HG03342 (cell line): ENCODE results near the gene CDH8.

ENCODE experiments used
- ATAC-seq: cut with Tn5 transposase; IDR thresholded peaks from one replicate; pipeline ENCODE4 v1.9.1; 2021; ENCODE audit warnings: mild to moderate bottlenecking, moderate library complexity; ENCODE audit not compliant: unreplicated experiment

The CDH8 gene

GRCh38 chr16:62036101-62036801 lies at the start of gene CDH8:
Gene CDH8 (minus strand): TSS chr16:62036438. CDS start chr16:62021403, 15,035 bp downstream.
- ATAC-seq, result no peak

DNA sequence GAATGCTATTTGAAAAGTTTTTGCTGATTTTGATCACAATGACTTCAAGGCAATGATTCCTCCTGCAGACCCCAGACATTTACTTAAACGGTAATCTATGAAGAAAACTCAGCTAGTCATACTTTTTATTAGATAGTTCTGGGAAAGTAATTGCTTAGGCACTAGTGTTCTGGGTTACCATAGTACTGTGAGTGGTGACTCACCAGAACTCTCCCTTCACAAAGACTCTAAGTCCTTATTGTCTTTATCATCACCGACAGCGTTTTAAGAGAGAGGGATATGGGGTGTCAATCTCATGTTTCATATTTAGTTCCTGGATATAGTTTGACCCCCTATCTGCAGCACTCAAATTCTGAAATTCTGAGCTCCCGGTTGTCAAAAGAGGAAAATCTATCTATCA lies 43.0 kb upstream of the CDH8 start:
- ATAC-seq, result no peak

DNA sequence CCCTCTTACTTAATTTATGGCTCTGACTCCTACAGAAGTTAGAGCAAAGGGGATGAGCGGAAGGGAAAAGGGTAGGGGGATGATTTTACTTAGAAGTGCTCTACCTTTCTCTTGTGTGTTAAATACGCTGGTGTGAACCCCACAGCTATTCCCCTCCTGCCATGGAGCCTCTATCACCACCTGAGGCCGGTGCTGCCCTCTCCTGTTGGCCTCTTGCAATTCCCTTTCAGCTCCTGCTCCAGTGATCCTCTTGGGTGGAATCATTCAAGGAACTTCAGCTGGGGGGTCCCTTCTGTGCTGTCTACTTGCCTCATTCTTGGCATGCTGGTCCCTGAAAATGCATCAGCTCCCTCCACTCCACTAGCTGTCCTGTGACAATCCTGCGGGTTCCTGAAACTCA lies 41.8 kb upstream of the CDH8 start:
- no peak for ATAC-seq

GRCh38 chr16:62076886-62077285 lies 40.6 kb upstream of the CDH8 start:
- ATAC-seq, result no peak

DNA sequence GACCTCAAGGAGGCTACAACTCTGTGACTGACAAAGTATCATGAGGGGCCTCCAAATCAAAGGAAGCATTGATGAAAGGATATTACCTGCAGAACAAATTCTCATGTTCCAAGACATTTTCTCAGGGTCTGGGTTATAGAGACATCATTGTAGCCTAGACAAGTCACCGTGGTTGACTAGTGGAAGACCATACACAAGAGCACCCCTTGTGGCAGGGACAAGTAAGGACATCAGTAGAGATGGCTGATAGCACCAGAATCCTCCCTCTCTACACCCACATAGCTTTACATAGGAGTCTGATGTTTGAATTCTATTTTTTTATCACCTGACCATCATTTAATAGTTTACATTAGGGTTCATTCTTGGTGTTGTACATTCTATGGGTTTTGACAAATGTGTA lies 32.5 kb upstream of the CDH8 start:
- peak; percentile 62 for ATAC-seq

GRCh38 chr16:62067981-62068380 lies 31.7 kb upstream of the CDH8 start:
- ATAC-seq, result no peak

DNA sequence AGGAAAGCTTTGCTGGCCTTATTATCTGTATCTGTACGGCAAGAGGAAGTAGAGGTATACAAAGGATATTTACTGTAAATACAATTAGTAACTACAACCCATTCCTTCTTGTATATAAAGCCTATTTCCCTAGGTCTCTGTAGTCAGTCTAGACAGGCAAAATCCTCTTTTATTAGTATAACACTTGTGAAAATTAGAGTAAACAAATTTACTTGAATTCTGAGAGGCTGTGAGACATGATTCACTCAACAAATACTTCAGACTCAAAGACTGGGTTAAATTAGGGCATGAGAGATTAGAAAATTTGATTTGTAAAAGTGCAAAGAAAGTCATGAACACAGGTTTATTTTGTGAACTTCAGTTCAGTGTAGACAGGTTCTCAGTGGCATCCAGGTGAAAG lies 30.9 kb upstream of the CDH8 start:
- ATAC-seq, result no peak

- no peak for ATAC-seq
Measured at GRCh38 chr16:62066747-62067146, 30.5 kb upstream of the CDH8 start.

GRCh38 chr16:62064173-62064572 lies 27.9 kb upstream of the CDH8 start:
- no peak for ATAC-seq

GRCh38 chr16:62060089-62060488 lies 23.9 kb upstream of the CDH8 start:
- no peak for ATAC-seq

GRCh38 chr16:62059527-62059926 lies 23.3 kb upstream of the CDH8 start:
- ATAC-seq, result no peak

GRCh38 chr16:62058412-62058811 lies 22.2 kb upstream of the CDH8 start:
- ATAC-seq, result no peak

- no peak for ATAC-seq
Measured at GRCh38 chr16:62051942-62052341, 15.7 kb upstream of the CDH8 start.

DNA sequence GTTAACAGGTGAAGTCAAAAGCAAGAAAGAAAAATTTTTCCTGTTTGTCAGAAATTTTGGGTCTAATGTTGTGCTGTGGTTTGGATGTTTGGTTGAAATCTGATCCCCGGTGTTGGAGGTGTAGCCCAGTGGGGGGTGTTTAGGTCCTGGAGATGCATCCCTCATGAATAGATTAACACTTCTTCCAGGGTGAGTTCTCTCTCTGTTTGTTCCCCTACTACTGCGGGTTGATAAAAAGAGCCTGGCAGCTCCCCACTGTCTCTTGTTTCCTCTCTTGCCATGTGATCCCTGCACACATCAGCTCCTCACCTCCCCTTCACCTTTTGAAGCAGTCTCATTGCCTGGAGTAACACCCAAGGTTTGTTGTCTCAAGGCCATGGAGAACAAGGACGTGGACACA lies 14.6 kb upstream of the CDH8 start:
- ATAC-seq, result no peak

GRCh38 chr16:62046801-62047200 lies 10.6 kb upstream of the CDH8 start:
- no peak for ATAC-seq

- no peak for ATAC-seq
Measured at GRCh38 chr16:62041401-62041800, 5.2 kb upstream of the CDH8 start.

DNA sequence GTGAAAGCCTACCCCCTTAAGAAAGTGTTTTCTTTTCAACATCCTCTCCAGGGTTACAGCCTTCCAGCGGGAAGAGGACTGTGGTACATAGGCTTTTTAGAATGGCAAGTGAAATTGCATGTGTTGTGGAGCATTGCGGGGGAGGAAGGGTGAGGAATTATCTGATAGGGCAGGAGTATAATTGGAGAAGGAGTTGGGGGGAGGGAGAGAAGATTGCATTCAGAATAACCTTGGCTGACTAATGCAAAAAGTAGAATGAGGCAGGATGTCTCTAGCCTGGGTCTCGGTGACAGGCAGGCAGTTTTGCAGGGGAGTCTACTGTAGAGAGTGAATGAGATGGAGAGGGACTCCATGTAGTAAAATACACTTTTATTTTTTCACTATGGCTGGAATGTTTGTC lies 2.4 kb upstream of the CDH8 start:
- ATAC-seq, result no peak

DNA sequence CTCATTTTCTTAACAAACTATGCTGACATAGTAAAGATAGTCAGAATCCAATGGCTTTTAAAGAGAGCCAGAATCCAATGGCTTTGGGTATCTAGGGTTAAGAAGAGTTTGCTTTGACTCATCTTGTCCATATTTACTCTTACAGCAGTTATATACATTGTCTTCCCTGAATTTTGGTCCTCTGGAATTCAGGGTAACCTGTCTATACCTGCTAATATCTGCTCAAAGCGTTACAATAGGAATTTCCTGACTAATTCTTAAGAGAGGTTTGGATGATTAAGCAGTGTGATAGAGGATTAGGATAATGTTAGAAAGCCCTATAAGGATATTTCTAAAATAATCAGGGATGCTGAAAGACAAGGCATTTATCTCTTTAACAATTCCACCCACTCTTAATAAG lies 2.0 kb upstream of the CDH8 start:
- ATAC-seq, result no peak

DNA sequence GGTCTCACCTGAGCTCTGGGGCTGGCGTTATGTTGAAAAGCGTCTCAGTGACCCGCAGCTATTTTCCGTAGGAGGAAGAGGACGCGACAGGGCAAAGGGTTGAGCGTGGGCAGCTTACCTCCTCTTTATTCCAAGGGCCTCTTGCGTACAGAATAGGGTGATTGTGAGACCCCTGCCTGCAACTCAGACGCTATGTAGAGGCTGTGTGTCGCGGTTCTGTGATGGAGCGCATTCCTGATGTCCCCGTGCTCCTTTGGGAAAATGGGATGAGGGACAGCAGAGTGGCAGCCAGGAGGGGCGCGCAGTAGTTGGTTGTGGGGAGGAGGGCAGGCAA lies 531 bp upstream of the CDH8 start:
- no peak for ATAC-seq

DNA sequence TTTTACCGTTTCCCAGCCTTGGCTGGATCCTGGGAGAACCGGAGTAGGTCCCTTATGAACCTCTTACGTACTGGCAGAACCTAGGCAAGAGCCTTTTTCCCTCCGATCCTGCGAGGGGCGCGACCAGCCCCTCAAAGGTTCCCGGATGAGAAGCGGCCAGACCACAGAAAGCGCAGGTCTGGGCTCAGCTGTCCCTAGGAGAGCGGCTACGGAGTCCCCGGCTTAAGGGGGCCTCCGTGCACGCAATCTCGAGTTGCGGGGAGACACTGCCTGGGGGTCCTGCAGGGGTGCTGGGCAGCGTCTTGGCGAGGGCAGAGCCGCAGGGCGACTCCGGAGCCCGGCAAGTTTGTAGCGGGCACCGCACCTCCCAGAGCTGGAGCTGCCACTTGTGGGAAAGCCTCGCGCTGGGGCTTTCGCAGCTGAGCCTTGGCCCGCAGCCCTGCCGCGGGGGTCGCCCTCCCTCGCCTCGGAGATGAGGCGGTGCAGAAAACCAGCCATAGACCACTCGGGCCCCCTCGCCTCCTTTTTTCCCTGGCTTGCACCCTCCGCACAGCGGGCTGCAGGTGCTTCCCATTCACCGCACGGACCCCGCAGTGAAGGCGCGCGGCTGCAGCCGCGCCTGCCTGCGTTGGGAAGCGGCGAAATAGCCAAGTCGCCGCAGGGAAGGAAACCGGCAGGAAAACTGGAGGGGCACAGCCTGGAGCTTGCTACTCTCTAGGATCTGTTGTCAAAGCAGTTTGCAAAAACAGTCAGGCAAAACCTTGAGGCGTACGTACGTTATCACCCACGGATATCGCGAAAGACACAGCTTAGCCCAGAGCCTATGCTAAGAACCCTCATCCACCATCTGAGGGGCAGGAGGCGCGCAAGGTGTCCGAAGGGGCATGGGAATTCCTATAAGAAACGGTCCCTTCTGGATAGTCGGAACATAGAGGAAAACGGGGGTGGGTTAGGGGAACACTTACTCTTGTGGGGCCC lies 834 bp downstream of the CDH8 start:
- no peak for ATAC-seq

DNA sequence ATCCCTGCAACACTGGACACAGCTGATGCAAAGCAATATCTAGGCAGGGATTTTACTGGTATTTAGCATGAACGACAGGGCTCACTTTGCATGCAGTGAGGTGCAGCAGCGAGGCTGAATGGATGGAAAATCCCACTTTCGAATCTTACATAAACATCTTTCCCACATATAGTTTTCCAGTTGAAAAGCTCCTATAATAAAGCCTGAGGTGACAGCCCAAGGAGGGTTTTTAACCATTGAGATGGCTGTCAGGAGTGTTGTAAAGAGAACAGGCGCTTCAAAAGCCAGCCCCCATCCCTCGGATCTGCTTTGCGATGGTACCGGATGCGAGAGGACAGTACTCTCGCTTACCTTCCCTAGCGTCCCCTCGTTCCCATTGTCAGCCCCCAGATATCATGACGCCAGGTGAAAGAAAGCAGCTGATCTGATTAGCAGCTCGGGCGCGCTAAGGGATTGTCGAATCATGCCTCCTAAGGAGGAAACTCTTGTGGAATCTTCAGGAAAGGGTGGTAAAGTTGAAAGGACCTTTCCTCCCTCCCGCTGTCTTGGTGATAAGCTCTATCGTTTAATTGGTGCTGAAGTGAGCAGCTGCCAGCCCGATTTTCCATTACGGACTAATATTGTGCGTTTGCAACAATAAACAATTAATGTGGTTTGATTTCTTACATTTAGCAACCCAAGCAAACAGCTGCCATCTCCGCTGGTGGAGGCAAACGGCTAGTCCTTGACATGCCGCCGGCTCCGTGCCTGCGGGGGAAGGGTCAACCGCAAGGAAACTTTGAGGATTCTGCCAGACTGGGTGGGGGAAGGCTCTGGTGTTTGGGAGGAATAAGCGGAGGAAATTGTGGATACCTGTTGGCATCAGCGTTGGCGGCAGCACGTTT lies 1.8 kb downstream of the CDH8 start:
- no peak for ATAC-seq
